ENCODE data around the gene MYO3B. TPM values are rescaled to one million over a fixed set of nuclear protein-coding genes. Genes with fewer than 3 reads are reported as not detected.
"Not testable (repeated sequence)": the region's sequence is repeated elsewhere in the genome, so short reads cannot be mapped to it uniquely, and the experiment has no call there.

Gene MYO3B
- total RNA-seq, 1 donor from 2014 or later: not detected

GRCh38 chr2:170428868-170429267 is 250.9 kb downstream of the MYO3B start:
- TF ChIP-seq CTCF (IDR thresholded peaks at IDR 0.05): no peak
- Mint-ChIP-seq H3K27me3 (peaks cover 5% of the 10 kb centered on the region), H3K4me3 (no peak overlapping the region), H3K4me1 (no peaks in the 10 kb centered on the region), H3K9me3 (no peaks in the 10 kb centered on the region), H3K27ac (no peak overlapping the region), H3K36me3 (ENCODE audit: low read depth) (no peaks in the 10 kb centered on the region)
- POLR2A ChIA-PET: no interaction called here
- intact Hi-C loops (cut with micrococcal nuclease): no loop called here
- ATAC-seq (ENCODE audit: low read depth) (no peak), DNase-seq (no peak)
- CTCF ChIA-PET: no interaction called here

GRCh38 chr2:170432823-170433222 is 254.9 kb downstream of the MYO3B start:
- no peak for ATAC-seq (ENCODE audit: low read depth)
- H3K27me3 Mint-ChIP-seq: peaks cover 7% of the 10 kb centered on the region
- CTCF ChIA-PET: no interaction called here

DNA sequence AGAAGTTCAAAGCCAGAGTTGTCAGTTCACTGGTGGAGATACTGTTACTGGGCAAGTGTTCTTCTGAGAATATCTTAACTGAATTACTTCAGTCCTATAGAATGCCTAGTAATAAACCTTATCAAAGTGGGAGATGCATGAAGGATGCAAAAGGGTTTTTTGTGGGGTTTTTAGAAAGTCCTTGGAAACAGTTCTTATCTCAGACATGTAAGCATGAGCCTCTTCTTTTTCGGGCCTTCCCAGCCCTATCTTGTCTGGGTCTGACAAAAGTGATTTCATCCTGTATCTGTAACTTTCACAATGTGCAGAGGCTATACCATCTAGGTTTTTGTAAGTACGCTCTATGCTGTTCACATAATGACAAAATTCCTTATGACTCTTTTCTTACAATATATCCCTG is 255.5 kb downstream of the MYO3B start:
- Mint-ChIP-seq H3K36me3 (ENCODE audit: low read depth) (no peaks in the 10 kb centered on the region), H3K27me3 (peaks cover 7% of the 10 kb centered on the region), H3K9me3 (no peaks in the 10 kb centered on the region), H3K4me1 (no peaks in the 10 kb centered on the region), H3K27ac (no peak overlapping the region), H3K4me3 (no peak overlapping the region)
- TF ChIP-seq CTCF (IDR thresholded peaks at IDR 0.05): no peak
- POLR2A ChIA-PET: no interaction called here
- intact Hi-C loops (cut with micrococcal nuclease): no loop called here
- DNase-seq: no peak
- CTCF ChIA-PET: no interaction called here
- no peak for ATAC-seq (ENCODE audit: low read depth)

More at GRCh38 chr2:170432823-170433222, 254.9 kb downstream of the MYO3B start:
- H3K36me3 Mint-ChIP-seq (ENCODE audit: low read depth): no peaks in the 10 kb centered on the region
- no peaks in the 10 kb centered on the region for H3K9me3 Mint-ChIP-seq
- DNase-seq: no peak
- no peaks in the 10 kb centered on the region for H3K4me1 Mint-ChIP-seq
- TF ChIP-seq CTCF (IDR thresholded peaks at IDR 0.05): no peak
- H3K4me3 Mint-ChIP-seq: no peak overlapping the region
- POLR2A ChIA-PET: no interaction called here
- intact Hi-C loops (cut with micrococcal nuclease): no loop called here
- no peak overlapping the region for H3K27ac Mint-ChIP-seq

- H3K27me3 Mint-ChIP-seq; H3K9me3 Mint-ChIP-seq; intact Hi-C loops (cut with micrococcal nuclease); ATAC-seq (ENCODE audit: low read depth); H3K27ac Mint-ChIP-seq; CTCF ChIA-PET; H3K36me3 Mint-ChIP-seq (ENCODE audit: low read depth); DNase-seq; H3K4me3 Mint-ChIP-seq; H3K4me1 Mint-ChIP-seq; POLR2A ChIA-PET: not testable (repeated sequence)
Measured at GRCh38 chr2:170434396-170434795, 256.4 kb downstream of the MYO3B start.

- TF ChIP-seq CTCF (IDR thresholded peaks at IDR 0.05): no peak
- no peak for DNase-seq
- Mint-ChIP-seq H3K4me3 (no peak overlapping the region), H3K27ac (no peak overlapping the region), H3K9me3 (no peaks in the 10 kb centered on the region), H3K36me3 (ENCODE audit: low read depth) (no peaks in the 10 kb centered on the region), H3K4me1 (no peaks in the 10 kb centered on the region), H3K27me3 (peaks cover 7% of the 10 kb centered on the region)
- intact Hi-C loops (cut with micrococcal nuclease): no loop called here
- ChIA-PET CTCF (no interaction called here), POLR2A (no interaction called here)
- no peak for ATAC-seq (ENCODE audit: low read depth)
Measured at GRCh38 chr2:170434900-170435621, 257.1 kb downstream of the MYO3B start.

All from activated B cell treated with CpG ODN at 0.5 μM for 24 hours (primary cell).